Transverse colon (tissue), 4 donors: ENCODE data around the gene ARHGEF7.

Experiments used
- POLR2AphosphoS5 ChIP-seq, 3 donors: sonication (generic); formaldehyde crosslinking; IDR thresholded peaks; one replicate each; pipeline ENCODE4 v1.6.1; 2016; ENCODE audit warnings: antibody characterized with exemption in 3 of 3
- TF ChIP-seq, protein P1 (sequence below), 5 experiments: fragments of 200-600 bp in 3 of 5; fragments of 450-650 bp in 2 of 5; sonication (generic) in 3 of 5; IDR thresholded peaks; 1 replicate in 2 of 5; 2 replicates in 3 of 5; pipeline ENCODE4 v1.5.1; 2016 to 2017; ENCODE audit warnings: antibody characterized with exemption in 5 of 5, inconsistent platforms in 3 of 5, mild to moderate bottlenecking in 2 of 5, moderate library complexity in 1 of 5

DNA sequence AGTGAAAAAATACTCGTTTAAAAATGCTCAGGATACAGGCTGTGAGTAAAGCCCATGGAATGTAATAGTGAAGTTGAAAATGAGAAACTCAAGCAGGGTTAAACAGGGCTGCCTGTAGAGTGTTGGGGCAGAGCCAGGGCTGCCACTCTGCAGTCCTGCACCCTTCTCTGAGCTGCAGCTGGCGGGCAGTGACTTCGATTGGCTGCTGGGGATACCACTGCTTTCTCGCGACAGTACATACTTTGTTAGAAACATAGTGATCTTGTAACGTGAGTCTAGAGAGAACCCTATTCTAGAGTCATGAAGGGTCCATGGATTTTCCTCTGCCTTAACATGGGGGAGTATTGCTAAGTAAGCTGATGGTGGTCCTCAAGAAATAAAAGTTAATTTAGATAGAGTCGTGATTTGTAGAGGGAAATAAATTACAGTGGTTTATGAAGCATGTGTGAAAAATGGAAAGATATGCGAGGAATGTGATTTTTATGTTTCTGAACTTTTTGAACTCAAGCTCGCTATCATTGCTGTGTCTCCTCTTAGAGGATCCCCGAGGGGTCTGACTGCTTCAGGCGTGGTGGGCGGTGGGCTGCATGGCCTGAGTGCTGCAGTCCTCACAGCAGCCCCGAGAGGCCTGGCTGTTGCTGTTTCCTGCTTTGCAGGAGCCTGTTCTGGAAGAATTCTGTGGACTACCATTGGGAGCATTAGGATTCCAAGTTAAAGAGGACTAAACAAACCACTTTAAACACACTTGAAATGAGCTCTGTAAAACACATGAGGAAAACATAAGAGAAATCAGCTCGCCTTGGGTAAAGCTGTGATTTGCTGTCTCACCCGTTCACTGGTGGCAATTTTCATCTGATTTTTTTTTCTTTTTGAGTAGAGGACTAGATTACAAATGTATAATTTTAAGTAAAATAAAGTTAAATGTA is 95.7 kb downstream of the ARHGEF7 start:
- TF ChIP-seq, protein P1, sequence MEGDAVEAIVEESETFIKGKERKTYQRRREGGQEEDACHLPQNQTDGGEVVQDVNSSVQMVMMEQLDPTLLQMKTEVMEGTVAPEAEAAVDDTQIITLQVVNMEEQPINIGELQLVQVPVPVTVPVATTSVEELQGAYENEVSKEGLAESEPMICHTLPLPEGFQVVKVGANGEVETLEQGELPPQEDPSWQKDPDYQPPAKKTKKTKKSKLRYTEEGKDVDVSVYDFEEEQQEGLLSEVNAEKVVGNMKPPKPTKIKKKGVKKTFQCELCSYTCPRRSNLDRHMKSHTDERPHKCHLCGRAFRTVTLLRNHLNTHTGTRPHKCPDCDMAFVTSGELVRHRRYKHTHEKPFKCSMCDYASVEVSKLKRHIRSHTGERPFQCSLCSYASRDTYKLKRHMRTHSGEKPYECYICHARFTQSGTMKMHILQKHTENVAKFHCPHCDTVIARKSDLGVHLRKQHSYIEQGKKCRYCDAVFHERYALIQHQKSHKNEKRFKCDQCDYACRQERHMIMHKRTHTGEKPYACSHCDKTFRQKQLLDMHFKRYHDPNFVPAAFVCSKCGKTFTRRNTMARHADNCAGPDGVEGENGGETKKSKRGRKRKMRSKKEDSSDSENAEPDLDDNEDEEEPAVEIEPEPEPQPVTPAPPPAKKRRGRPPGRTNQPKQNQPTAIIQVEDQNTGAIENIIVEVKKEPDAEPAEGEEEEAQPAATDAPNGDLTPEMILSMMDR (IDR thresholded peaks at IDR 0.05): no peak
- no peak for TF ChIP-seq POLR2AphosphoS5 (IDR thresholded peaks at IDR 0.05)
